Adrenal gland (tissue), 12 donors: ENCODE measurements around the gene CRACR2B. TPM values are rescaled to one million over a fixed set of nuclear protein-coding genes. Genes with fewer than 3 reads are reported as not detected.

Experiments used
- DNase-seq, 7 donors: peaks; one replicate each; pipeline ENCODE4 v3.0.0-alpha.2; 2019 to 2020
- H3K27ac ChIP-seq, 5 donors: fragments of 200-600 bp; sonication (generic) in 4 of 5; 1 replicate in 3 of 5; 2 replicates in 2 of 5; pipeline versions ENCODE4 v1.5.1 to v1.8.0; 2016 to 2020; ENCODE audit warnings: mild to moderate bottlenecking in 1 of 5
- H3K27me3 ChIP-seq: fragments of 200-600 bp; 2 replicates; pipeline ENCODE4 v1.8.0; 2021
- H3K36me3 ChIP-seq, 2 donors: fragments of 200-600 bp; replicated peaks in 1 of 2; 1 replicate in 1 of 2; 2 replicates in 1 of 2; pipeline versions ENCODE4 v1.5.1 to v1.8.0; 2018 to 2022
- H3K4me1 ChIP-seq, 2 donors: fragments of 200-600 bp; replicated peaks in 1 of 2; 1 replicate in 1 of 2; 2 replicates in 1 of 2; pipeline versions ENCODE4 v1.5.1 to v1.8.0; 2018 to 2021
- H3K4me3 ChIP-seq, 4 donors: fragments of 200-600 bp; sonication (generic) in 3 of 4; one replicate each; pipeline ENCODE4 v1.5.1; 2016 to 2018
- H3K9me3 ChIP-seq, 3 donors: fragments of 200-600 bp; sonication (generic) in 1 of 3; replicated peaks in 1 of 3; 1 replicate in 2 of 3; 2 replicates in 1 of 3; pipeline versions ENCODE4 v1.5.1 to v1.8.0; 2016 to 2021
- POLR2A ChIP-seq, 2 donors: fragments of 450-650 bp; IDR thresholded peaks; one replicate each; pipeline ENCODE4 v1.6.1; 2017; ENCODE audit warnings: antibody characterized with exemption in 2 of 2, mild to moderate bottlenecking in 2 of 2, moderate library complexity in 1 of 2
- WGBS, 4 donors: extraction: QIAGEN DNeasy Blood & Tissue Kit in 2 of 4; methylation state at CpG; one replicate each; pipeline versions ENCODE4 v1.1.5 to v1.1.7; 2013 to 2017; 5-methylcytosine and 5-hydroxymethylcytosine counted together
- intact Hi-C, 2 donors: fragments of 100-400 bp; cut with DNase I; formaldehyde crosslinking; loops; one replicate each; pipeline versions ENCODE4 v1.14.1 to v1.15.0; 2022 to 2023
- polyA plus RNA-seq, 3 donors: library from polyadenylated mRNA; stranded (reverse); fragments of 200-250 nt in 2 of 3; fragments of 350-450 nt in 1 of 3; fragmentation: Illumina TruSeq in 1 of 3; extraction: RNeasy Lipid Tissue Mini Kit (QIAGEN cat#74804) in 1 of 3; gene quantifications; one replicate each; pipeline ENCODE4 v1.2.3, GENCODE V29; 2013 to 2014
- total RNA-seq, 9 donors: library from RNA; depleted of rRNA in 4 of 9; stranded (reverse); fragments of >200 nt in 4 of 9; fragments of 120-200 nt in 1 of 9; fragmentation: NEBNext Ultra II Directional in 1 of 9; extraction: Animal tissue kit (Norgen Biotek cat#: 25700) in 1 of 9; gene quantifications; one replicate each; pipeline versions ENCODE4 v1.1.0 to v1.2.4, GENCODE V29; 2013 to 2023
- TF ChIP-seq, protein P1 (sequence below), 6 experiments: fragments of 450-650 bp in 4 of 6; fragments of 200-600 bp in 2 of 6; sonication (generic) in 1 of 6; IDR thresholded peaks; 1 replicate in 5 of 6; 2 replicates in 1 of 6; pipeline versions ENCODE4 v1.5.1 to v1.8.0; 2016 to 2021; ENCODE audit warnings: antibody characterized with exemption in 6 of 6, mild to moderate bottlenecking in 2 of 6, moderate library complexity in 1 of 6
- donor health status: healthy with polysubstance abuse.
- donor health status: Bipolar disorder and iron deficiency.
- donor health status: DM: yes; HTN: yes; CAD: no.
- donor health status: DM: no; HTN: no; CAD: no.
- donor health status: DM: no; HTN: no; CAD: no.
- donor health status: DM: yes; HTN: yes; CAD: no.

Gene CRACR2B
- total and polyA plus RNA-seq, 12 donors, result 1.0 to 91.3 (median 15.6) TPM

DNA sequence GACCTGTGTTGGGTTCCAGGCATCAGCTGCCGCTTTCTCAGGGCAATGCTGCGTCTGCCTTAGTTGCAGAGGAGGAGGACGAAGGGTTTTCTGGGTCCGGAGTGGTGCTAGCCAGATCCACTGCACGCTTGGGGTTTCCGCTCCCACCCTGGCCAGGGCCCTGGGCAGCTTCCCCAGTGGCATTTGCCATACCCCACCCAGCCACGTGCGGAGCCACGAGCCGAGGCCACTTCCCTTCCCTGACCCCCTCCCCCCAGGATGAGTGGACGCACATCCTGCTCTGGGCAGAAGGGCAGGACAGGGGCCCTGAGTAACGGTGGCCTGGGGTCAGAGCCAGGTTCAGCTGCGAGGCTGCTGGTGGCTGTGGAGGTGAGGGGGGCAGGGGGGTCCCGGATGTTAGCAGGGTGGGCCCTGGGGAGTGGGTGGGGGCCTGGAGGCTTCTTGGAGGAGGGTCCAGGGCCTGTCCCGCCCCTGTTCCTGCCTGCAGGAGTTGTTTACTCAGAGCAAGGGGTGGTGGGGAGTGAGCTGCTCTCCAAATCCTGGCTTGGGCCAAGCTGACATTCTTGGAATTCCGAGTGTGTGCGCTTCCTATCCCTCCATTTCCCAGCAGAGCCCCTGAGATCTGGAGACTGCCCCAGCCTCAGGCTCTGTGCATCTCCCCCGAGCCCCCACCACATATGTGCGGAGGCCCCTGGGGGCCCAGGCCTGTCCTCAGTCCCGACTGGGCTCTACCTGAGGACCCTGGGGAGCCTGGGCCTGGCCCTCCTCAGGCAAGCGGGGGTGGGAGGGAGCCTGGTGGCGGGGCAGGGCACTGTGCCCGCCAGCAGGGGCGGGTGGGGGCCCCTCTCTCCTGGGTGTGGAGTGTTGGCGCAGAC lies 16.3 kb downstream of the CRACR2B start:
- 12 to 38% (median 29%) methylated on average over 2 to 25 of the region's 25 CpGs for WGBS, 4 donors
- peaks cover 0 to 14% of the 10 kb centered on the region in 2 donors for H3K36me3 ChIP-seq
- DNase-seq, result peak; percentile 86 to 96 (median 94)
- H3K4me1 ChIP-seq, result peaks cover 38 to 50% of the 10 kb centered on the region in 2 donors
- intact Hi-C loops, result no loop called here
- H3K9me3 ChIP-seq, result no peaks in the 10 kb centered on the region
- no peaks in the 10 kb centered on the region for H3K27me3 ChIP-seq
- peak overlapping the region; percentile 44 to 97 (median 94) for H3K27ac ChIP-seq
- peak overlapping the region in 2 of 4 donors; percentile 79 to 97 for H3K4me3 ChIP-seq
- TF ChIP-seq, protein P1, sequence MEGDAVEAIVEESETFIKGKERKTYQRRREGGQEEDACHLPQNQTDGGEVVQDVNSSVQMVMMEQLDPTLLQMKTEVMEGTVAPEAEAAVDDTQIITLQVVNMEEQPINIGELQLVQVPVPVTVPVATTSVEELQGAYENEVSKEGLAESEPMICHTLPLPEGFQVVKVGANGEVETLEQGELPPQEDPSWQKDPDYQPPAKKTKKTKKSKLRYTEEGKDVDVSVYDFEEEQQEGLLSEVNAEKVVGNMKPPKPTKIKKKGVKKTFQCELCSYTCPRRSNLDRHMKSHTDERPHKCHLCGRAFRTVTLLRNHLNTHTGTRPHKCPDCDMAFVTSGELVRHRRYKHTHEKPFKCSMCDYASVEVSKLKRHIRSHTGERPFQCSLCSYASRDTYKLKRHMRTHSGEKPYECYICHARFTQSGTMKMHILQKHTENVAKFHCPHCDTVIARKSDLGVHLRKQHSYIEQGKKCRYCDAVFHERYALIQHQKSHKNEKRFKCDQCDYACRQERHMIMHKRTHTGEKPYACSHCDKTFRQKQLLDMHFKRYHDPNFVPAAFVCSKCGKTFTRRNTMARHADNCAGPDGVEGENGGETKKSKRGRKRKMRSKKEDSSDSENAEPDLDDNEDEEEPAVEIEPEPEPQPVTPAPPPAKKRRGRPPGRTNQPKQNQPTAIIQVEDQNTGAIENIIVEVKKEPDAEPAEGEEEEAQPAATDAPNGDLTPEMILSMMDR (IDR thresholded peaks at IDR 0.05), result no peak
- peak; percentile 41 to 59 for TF ChIP-seq POLR2A (IDR thresholded peaks at IDR 0.05)

DNA sequence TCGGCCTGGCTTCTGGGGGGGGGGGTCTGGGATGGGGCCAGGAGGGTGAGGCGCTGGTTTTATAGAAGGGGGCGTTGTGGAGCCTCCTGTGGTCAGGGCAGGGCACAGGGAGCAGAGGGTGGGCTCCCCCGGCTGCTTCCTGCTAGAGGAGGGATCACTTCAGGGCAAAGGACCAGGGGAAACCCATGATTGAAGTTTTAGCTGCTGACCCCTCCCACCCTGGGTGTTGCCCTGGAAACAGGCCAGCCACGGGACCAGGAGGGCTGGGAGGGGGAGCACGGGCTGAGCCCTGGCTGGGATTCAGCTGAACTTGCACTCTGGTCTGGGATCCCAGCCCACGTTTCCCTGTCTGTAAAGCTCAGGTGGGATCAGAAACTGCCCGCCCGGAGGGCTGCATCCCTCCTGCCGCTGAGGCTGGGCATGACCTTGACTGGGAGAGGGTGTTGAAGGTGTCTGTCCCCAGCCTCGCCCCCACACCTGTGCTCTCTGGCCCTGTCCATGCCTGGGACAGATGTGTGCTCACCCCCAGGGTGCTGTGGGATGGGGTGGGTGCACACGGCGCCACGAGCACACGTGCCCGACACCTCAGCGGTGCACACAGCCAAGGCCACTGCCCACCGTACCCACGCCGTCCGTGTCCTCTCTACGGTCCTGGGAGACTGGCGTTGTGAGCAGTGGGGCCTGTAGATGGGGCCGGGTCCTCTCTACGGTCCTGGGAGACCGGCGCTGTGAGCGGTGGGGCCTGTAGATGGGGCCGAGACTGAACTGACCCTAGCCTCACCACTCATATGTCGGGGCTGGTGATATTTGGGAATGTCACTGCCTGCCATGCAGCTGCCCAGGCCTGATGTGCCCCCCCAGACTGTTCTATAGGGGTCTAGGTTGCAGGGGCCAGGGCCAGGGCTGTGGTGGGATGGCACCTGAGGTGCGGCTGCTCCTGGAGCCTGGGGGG lies 17.2 kb downstream of the CRACR2B start:
- peak overlapping the region in 2 of 4 donors; percentile 79 to 97 for H3K4me3 ChIP-seq
- peaks cover 0 to 5% of the 10 kb centered on the region in 2 donors for H3K36me3 ChIP-seq
- TF ChIP-seq, protein P1 (IDR thresholded peaks at IDR 0.05), result no peak
- no peak for TF ChIP-seq POLR2A (IDR thresholded peaks at IDR 0.05)
- intact Hi-C loops, result loop anchor here in 1 of 2 donors (5.0 kb wide), 1 partner anchor 207 kb away; no protein-coding TSS in a partner anchor
- 31 to 58% (median 42%) methylated on average over 12 to 31 of the region's 31 CpGs for WGBS, 4 donors
- H3K27ac ChIP-seq, result peak overlapping the region in 4 of 5 donors; percentile 91 to 97 (median 96)
- peaks cover 41 to 54% of the 10 kb centered on the region in 2 donors for H3K4me1 ChIP-seq
- peak; percentile 78 to 89 (median 87) for DNase-seq
- no peaks in the 10 kb centered on the region for H3K9me3 ChIP-seq
- no peaks in the 10 kb centered on the region for H3K27me3 ChIP-seq

DNA sequence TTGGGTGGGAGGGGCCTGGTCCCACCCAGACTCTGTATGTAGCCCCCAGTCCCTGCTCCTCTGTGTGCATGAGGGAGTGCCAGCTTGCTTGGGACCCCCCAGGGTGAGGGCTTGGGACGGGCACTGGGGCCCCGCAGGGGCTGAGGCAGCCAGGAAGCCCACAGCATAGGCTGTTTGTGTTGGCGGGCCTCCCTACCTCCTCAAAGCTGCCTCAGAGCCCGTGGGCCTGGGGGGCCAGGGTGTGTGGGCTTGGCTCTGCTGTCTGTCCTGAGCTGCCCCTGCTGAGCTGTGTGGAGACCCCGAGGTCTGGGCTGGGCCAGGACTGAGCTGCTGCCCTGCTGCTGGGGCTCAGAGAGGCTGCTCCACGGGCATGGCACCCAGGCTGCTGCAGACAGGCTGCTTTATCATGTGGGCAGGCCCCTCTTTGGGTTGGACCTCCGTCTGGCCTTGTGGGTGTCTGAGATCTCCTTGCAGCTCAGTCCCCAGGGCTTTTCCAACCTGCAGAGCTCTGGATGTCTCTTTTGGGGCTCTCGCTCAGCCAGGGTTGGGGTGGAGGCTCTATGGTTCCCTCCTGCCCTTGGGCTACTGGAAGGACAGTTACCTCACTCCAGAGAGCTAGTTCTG lies 18.3 kb downstream of the CRACR2B start:
- Histone ChIP-seq H3K27me3 (no peaks in the 10 kb centered on the region), H3K27ac (peak overlapping the region in 2 of 5 donors; percentile 97), H3K36me3 (no peaks in the 10 kb centered on the region), H3K9me3 (no peaks in the 10 kb centered on the region), H3K4me1 (peaks cover 36 to 45% of the 10 kb centered on the region in 2 donors), H3K4me3 (no peak overlapping the region)
- TF ChIP-seq POLR2A (IDR thresholded peaks at IDR 0.05), result no peak
- intact Hi-C loops, result loop anchor here in 1 of 2 donors (5.0 kb wide), 1 partner anchor 206 kb away; no protein-coding TSS in a partner anchor
- no peak for DNase-seq
- WGBS, 4 donors, result 44 to 73% (median 55%) methylated on average over 4 to 8 of the region's 8 CpGs

DNA sequence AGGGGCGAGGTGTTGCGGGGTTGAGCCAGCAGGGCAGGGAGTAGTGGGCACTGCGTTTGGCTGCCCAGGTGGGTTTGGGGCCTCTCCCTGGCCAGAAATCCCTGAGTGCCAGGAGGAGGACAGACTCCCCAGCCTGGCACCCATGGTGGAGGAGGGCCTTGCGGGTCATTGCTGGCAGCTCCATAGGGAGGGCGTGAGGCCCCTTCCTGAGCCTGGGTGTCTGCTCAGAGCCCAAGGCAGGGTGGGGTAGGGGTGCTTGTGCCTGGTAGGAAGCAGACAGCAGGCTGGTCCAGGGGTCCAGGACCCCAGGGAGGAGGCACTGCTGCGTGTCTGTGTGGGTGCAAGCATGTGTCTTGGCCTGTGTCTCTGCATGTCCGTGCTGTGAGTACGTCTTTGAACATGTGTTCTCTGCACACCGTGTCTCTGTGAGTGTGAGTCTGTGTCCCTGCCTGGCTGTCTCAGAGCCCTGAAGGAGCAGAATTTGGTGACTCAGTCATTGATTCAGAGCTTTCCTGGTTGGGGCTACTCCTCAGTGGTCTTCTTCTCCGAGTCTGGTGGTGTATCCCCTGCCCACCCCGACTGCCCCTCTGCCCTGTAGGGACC lies 18.9 kb downstream of the CRACR2B start:
- Histone ChIP-seq H3K36me3 (no peaks in the 10 kb centered on the region), H3K27me3 (no peaks in the 10 kb centered on the region), H3K4me3 (no peak overlapping the region), H3K4me1 (peaks cover 32 to 38% of the 10 kb centered on the region in 2 donors), H3K27ac (peak overlapping the region in 2 of 5 donors; percentile 97), H3K9me3 (no peaks in the 10 kb centered on the region)
- DNase-seq, result peak in 1 of 7 donors; percentile 55
- no peak for TF ChIP-seq POLR2A (IDR thresholded peaks at IDR 0.05)
- TF ChIP-seq, protein P1 (IDR thresholded peaks at IDR 0.05), result no peak
- 75 to 81% (median 79%) methylated on average over 3 to 11 of the region's 11 CpGs for WGBS, 4 donors
- intact Hi-C loops, result loop anchor here in 1 of 2 donors (5.0 kb wide), 1 partner anchor 206 kb away; no protein-coding TSS in a partner anchor
